ENCODE measurements around the gene SPDYE17. TPM values are rescaled to one million over a fixed set of nuclear protein-coding genes. Genes with fewer than 3 reads are reported as not detected.
"Not testable (repeated sequence)": the region's sequence is repeated elsewhere in the genome, so short reads cannot be mapped to it uniquely, and the experiment has no call there.

SPDYE17 gene, protein sequence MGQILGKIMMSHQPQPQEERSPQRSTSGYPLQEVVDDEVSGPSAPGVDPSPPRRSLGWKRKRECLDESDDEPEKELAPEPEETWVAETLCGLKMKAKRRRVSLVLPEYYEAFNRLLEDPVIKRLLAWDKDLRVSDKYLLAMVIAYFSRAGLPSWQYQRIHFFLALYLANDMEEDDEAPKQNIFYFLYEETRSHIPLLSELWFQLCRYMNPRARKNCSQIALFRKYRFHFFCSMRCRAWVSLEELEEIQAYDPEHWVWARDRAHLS
- total RNA-seq (2021; ENCODE audit: unreplicated experiment) (not detected), Bru-seq, nascent RNA (not detected), BruChase-seq, experiment 1, labeled RNA remaining after a 6-hour chase (not detected), BruChase-seq, experiment 2, labeled RNA remaining after a 2-hour chase (not detected)
- not detected in 2 replicates for polyA plus RNA-seq (2012)
- long read RNA-seq: 0 reads

DNA sequence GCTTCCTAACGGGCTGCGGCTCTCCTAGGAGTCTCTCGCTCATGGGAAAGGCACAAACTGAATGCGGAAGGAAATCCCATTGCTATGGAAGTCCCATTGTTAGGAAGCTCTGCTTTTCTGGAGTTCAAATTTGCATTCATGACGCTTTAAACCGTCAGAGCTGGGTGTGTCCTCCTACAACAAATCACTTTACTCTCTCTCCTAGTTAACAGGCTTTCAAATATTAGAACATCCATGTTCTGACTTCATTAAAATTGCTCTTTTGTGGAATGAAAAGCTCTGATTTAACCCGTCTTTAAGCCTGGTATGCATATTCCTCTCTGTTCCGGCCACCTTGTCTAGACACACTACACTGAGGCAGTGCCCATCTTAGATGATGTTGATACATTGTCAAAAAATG lies at the start of gene SPDYE17:
SPDYE17 (minus strand) TSS at position 101 of the 400 bp plus-strand sequence. CDS start 1,791 bp downstream, outside the sequence.
- ATAC-seq; H3K9ac ChIP-seq (ENCODE audit: low read length); H3K79me2 ChIP-seq (ENCODE audit: insufficient read depth, low read length); POLR2A ChIA-PET; intact Hi-C loops (cut with micrococcal nuclease); H3K4me3 ChIP-seq (replicated peaks in 1 of 2; ENCODE audit: low read depth in 1 of 2, low read length in 2 of 2); H3K27ac ChIP-seq (ENCODE audit: low read depth, low read length); H3K4me1 ChIP-seq (ENCODE audit: control insufficient read depth in 1 of 2, insufficient read depth in 2 of 2, low read length in 2 of 2); H3K9me2 ChIP-seq (ENCODE audit: insufficient read depth); H2AFZ ChIP-seq (ENCODE audit: low read depth, low read length, poor library complexity, severe bottlenecking); BruUV-seq (replicated peaks); RAD21 ChIA-PET (ENCODE audit: low non-redundant PET in 1 of 2, low total read pairs in 2 of 2, uncharacterized antibody in 2 of 2, unreplicated experiment in 2 of 2); H3K9me3 ChIP-seq (ENCODE audit: control insufficient read depth in 1 of 2, insufficient read depth in 1 of 2, low read depth in 1 of 2, low read length in 2 of 2); DNase-seq (ENCODE audit: low read depth, low spot score); H3K27me3 ChIP-seq (ENCODE audit: insufficient read depth, low read length); H3K4me2 ChIP-seq (ENCODE audit: low read length); H4K20me1 ChIP-seq (ENCODE audit: insufficient read depth); CTCF ChIA-PET; H3K36me3 ChIP-seq (ENCODE audit: control insufficient read depth in 1 of 2, insufficient read depth in 2 of 2, low read length in 2 of 2): not testable (repeated sequence)

DNA sequence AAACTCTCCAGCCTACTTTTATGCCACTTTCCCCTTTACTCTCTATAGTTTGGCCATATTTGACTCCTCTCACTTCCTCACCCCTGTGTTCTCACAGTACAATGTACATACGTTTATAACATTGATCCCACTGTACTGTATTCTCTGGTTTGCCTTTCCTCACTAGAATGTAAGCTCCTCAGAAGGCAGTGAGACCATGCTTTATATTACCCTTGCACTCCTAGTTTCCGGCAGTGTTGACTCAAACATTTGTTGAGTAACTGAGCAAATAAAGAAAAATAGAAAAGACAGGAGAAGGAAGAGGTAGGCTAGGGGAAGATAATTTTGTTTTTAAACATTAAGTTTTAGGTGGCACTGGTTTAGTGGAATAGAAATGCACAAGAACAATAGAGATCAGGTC lies 48.1 kb upstream of the SPDYE17 start:
- intact Hi-C loops (cut with micrococcal nuclease); H2AFZ ChIP-seq (ENCODE audit: low read depth, low read length, poor library complexity, severe bottlenecking); H4K20me1 ChIP-seq (ENCODE audit: insufficient read depth); POLR2A ChIA-PET; H3K4me1 ChIP-seq (ENCODE audit: control insufficient read depth in 1 of 2, insufficient read depth in 2 of 2, low read length in 2 of 2); DNase-seq (ENCODE audit: low read depth, low spot score); H3K9ac ChIP-seq (ENCODE audit: low read length); ATAC-seq; CTCF ChIA-PET; H3K4me3 ChIP-seq (replicated peaks in 1 of 2; ENCODE audit: low read depth in 1 of 2, low read length in 2 of 2); BruUV-seq (replicated peaks); H3K36me3 ChIP-seq (ENCODE audit: control insufficient read depth in 1 of 2, insufficient read depth in 2 of 2, low read length in 2 of 2); H3K79me2 ChIP-seq (ENCODE audit: insufficient read depth, low read length); H3K9me3 ChIP-seq (ENCODE audit: control insufficient read depth in 1 of 2, insufficient read depth in 1 of 2, low read depth in 1 of 2, low read length in 2 of 2); H3K27ac ChIP-seq (ENCODE audit: low read depth, low read length); RAD21 ChIA-PET (ENCODE audit: low non-redundant PET in 1 of 2, low total read pairs in 2 of 2, uncharacterized antibody in 2 of 2, unreplicated experiment in 2 of 2); H3K27me3 ChIP-seq (ENCODE audit: insufficient read depth, low read length); H3K9me2 ChIP-seq (ENCODE audit: insufficient read depth); H3K4me2 ChIP-seq (ENCODE audit: low read length): not testable (repeated sequence)

DNA sequence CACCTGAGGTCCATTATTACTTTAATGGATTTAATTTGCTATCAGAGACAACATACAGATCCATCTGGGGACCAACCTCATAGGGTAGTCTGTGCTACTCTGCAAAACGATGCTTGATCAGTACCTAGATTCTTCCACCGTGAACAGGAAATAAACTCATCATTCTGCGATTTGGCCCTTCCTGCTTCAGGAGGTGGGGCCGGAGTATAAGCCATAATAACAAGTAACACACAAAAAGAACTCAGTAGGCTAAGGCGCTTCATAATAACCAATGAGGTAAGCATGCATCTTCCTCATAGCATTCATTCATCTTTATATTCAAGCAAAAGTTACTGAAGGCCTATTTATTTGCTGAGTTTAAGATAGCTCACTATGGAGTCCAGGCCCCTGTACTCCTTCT lies 47.5 kb upstream of the SPDYE17 start:
- RAD21 ChIA-PET (ENCODE audit: low non-redundant PET in 1 of 2, low total read pairs in 2 of 2, uncharacterized antibody in 2 of 2, unreplicated experiment in 2 of 2); H3K9me2 ChIP-seq (ENCODE audit: insufficient read depth); H3K27ac ChIP-seq (ENCODE audit: low read depth, low read length); H3K4me2 ChIP-seq (ENCODE audit: low read length); H3K27me3 ChIP-seq (ENCODE audit: insufficient read depth, low read length); CTCF ChIA-PET; H3K9me3 ChIP-seq (ENCODE audit: control insufficient read depth in 1 of 2, insufficient read depth in 1 of 2, low read depth in 1 of 2, low read length in 2 of 2); H3K4me1 ChIP-seq (ENCODE audit: control insufficient read depth in 1 of 2, insufficient read depth in 2 of 2, low read length in 2 of 2); H4K20me1 ChIP-seq (ENCODE audit: insufficient read depth); BruUV-seq (replicated peaks); H3K4me3 ChIP-seq (replicated peaks in 1 of 2; ENCODE audit: low read depth in 1 of 2, low read length in 2 of 2); H2AFZ ChIP-seq (ENCODE audit: low read depth, low read length, poor library complexity, severe bottlenecking); POLR2A ChIA-PET; H3K79me2 ChIP-seq (ENCODE audit: insufficient read depth, low read length); ATAC-seq; DNase-seq (ENCODE audit: low read depth, low spot score); intact Hi-C loops (cut with micrococcal nuclease); H3K9ac ChIP-seq (ENCODE audit: low read length); H3K36me3 ChIP-seq (ENCODE audit: control insufficient read depth in 1 of 2, insufficient read depth in 2 of 2, low read length in 2 of 2): not testable (repeated sequence)

DNA sequence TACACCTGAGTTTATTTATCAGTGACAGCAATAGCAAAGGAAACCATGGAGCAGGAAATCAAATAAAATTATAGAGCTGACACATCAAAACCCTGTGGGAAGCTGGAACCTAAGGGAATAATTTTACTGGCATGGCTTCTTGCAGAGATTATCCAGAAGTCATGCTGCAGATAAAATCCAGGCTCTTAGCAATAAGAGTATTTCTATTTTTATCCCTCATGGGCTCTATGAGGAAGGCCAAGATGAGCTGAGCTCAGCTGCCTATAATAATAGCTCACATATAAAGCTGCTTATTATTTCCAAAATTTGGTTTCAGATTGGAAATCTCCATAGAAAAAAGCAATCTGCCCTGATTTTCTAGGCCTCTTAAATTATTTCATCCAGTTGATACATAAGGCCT lies 47.0 kb upstream of the SPDYE17 start:
- H3K79me2 ChIP-seq (ENCODE audit: insufficient read depth, low read length); H3K4me3 ChIP-seq (replicated peaks in 1 of 2; ENCODE audit: low read depth in 1 of 2, low read length in 2 of 2); RAD21 ChIA-PET (ENCODE audit: low non-redundant PET in 1 of 2, low total read pairs in 2 of 2, uncharacterized antibody in 2 of 2, unreplicated experiment in 2 of 2); H3K36me3 ChIP-seq (ENCODE audit: control insufficient read depth in 1 of 2, insufficient read depth in 2 of 2, low read length in 2 of 2); ATAC-seq; CTCF ChIA-PET; intact Hi-C loops (cut with micrococcal nuclease); H3K9me2 ChIP-seq (ENCODE audit: insufficient read depth); POLR2A ChIA-PET; H3K4me1 ChIP-seq (ENCODE audit: control insufficient read depth in 1 of 2, insufficient read depth in 2 of 2, low read length in 2 of 2); DNase-seq (ENCODE audit: low read depth, low spot score); H4K20me1 ChIP-seq (ENCODE audit: insufficient read depth); H3K27me3 ChIP-seq (ENCODE audit: insufficient read depth, low read length); H3K9me3 ChIP-seq (ENCODE audit: control insufficient read depth in 1 of 2, insufficient read depth in 1 of 2, low read depth in 1 of 2, low read length in 2 of 2); H3K4me2 ChIP-seq (ENCODE audit: low read length); H3K27ac ChIP-seq (ENCODE audit: low read depth, low read length); H3K9ac ChIP-seq (ENCODE audit: low read length); BruUV-seq (replicated peaks); H2AFZ ChIP-seq (ENCODE audit: low read depth, low read length, poor library complexity, severe bottlenecking): not testable (repeated sequence)
